Activated T-cell treated with anti-CD3 and anti-CD28 coated beads for 1 hour (primary cell): Measurements from ENCODE around the gene DYNC2H1.

Experiments
- DNase-seq: peaks from one replicate; pipeline ENCODE4 v3.0.0-alpha.2; 2020; ENCODE audit warnings: low read depth

DYNC2H1 gene

DNA sequence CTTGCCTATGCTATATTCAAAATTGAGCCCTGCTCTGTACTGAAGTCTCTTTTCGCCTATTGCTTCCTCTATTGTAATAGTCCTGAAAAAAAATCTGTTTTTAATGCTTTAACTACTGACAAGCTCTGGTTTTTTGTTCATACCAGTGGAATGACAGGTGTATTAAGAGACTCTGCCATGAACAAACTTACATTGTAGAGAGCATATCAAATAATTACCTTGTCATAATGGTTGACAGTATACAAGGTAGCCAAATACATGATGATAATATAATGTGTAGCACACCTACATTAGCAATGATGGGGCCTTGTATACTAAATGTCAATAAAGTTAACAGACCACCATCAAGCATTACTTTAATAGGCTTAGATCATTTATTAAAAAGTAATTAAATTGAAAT is 175.0 kb downstream of the DYNC2H1 start:
- DNase-seq: no peak

DNA sequence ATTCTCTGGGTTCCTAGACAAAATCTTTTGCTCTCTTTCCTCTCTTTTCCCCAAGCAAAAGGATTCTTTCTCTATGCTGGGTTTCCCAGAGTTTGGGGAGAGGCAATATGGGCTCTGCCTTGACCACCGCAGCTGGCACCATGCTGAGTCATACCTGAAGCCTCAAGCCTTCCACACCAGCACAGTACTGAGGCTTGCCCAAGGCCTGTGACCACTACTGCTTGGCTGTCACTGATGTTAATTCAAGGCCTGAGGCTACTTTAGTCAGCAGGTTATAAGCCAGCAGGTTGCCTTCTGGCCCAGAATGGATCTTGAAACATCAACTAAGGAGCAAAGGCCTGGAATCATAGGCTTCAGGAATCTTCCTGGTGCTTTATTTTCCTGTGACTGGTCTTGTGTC is 185.3 kb downstream of the DYNC2H1 start:
- no peak for DNase-seq

DNA sequence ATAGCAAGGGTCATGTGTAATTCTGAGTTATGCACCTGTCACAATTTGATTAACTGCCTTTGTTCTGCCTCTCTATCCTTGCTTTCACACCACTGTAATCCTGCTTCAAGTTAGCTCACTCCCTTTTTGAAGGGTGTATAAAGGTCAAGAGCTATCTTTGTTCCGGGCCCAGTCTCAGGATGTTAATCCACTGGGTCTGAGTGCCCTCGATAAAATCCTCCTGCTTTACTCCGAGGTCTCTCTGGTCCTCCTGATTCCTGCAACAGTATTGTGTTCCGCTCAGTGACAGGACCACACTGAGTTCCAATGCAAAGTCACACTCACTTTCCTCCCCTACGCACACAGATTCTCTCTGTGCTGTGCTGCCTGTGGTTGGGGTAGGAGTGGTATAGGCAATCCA is 186.5 kb downstream of the DYNC2H1 start:
- DNase-seq: no peak

DNA sequence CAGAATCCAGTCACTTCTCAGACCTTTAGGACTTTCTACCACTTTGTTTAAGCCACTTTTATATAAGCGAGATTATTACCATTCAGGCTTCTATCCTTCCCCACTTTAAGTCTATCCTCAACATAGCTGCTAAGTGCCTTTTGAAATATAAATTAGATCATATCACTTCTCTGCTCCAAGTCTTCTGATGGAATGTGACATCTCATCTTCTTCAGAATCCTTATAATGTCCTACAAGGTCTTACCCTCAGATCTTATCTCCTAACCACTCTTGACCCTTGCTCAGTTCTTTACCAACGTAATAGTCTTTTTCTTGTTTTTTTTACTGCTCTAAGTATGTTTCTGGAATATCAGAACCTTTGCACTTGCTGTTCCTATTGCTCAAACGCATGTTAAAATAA is 188.7 kb downstream of the DYNC2H1 start:
- DNase-seq: no peak

DNA sequence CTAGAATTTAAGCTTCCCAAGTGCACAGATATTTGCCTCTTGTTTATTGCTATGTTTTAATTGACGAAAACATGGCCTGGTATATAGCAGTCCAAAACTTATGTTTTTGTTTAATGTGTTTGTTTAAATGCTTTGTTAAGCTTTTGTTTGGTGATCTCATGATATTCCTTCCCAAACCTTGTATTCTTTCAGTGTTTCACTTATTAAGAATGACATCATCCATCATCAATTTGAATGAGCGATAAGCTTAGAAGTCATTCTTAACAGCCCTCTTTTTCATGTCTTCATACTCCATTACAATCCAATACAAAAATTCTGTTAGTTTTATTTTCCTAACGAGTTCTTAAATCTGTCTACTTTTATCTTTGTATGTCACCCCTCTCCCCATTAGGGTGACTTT is 206.0 kb downstream of the DYNC2H1 start:
- DNase-seq: no peak

DNA sequence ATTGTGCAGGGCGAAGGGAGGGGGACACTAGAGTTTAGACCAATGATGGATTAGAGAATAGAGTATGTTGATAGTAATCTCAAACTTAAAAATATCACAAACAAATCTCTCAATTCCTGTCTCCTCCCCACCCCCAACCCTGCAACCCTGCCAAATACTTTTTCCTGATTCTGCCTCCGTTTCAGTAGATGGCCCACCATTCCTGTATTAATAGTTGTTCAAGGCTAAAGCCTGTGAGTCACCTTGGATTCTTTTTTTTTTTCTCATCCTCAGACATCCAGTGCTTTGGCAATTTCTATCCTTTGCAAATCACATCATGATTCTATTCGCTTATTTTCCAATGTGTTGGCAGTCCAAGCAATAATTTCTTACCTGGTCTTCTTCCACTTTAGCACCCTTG is 207.9 kb downstream of the DYNC2H1 start:
- DNase-seq: no peak

DNA sequence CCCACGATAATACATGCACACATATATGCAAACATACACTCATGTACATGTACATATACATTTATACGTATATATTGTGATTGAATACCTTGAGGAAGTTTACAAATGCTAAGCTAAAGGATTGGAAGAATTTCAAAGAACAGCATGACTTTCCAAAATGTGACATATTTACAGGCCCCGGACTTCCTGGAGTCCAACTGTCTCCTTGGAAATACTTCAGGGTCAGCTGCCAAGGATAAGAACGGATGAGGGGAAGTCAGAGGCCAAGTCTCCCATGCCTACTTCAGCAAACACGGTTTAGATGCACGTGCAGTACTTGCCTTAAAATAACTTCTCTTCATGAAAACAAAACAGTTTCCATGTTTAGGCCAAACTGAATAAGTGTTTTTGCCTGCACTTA is 213.6 kb downstream of the DYNC2H1 start:
- DNase-seq: no peak

DNA sequence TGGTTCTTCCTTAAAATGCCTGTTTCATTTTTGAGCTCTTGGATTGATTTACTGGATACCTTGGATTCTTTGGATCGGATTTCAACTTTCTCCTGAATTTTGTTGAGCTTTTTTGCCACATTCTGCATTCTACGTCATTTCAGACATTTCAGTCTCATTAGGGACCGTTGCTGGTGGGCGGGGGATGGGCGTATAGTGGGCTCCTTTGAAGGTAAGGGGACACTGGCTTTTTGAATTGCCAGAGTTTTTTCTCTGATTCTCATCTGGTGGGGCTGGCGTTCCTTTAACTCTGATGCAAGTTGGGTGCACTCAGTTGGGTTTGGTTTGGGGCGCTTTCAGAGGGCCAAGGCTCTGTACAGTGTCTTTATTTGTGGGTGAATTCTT is 216.5 kb downstream of the DYNC2H1 start:
- DNase-seq: no peak

DNA sequence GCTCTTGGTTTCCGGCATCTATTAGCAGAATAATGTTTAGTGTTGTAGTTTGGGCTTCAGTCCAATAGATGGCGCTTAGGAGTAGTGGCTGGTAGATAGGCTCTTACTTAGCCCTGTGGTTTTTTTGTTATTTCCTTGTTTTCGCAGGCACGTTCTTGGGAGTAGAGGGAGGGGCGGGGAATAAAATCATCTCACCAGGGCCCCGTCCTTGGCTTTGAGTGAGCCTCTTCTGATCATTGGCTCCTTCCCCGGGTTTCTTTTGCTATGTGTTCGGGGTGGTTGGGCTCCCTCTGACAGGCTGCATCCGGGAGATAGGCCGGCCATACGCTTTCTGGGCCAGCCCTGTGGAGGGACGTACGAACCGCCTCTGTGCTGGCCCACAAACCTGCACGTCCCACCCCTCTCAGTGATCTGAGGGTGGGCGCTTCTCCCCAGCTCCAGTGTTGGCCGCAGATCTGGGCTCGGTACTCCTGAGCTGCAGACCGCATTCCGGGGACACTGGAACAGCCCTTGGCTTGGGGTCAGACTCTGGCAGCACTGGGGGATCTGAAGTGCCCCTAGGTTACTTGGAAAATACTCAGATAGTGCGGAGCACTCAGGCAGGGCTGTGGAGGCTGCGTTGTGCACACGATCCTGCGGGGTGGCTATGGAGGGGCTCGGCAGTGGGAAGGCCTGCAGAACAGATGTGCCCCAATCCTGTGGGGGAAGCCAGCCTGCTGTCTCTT is 217.0 kb downstream of the DYNC2H1 start:
- DNase-seq: no peak

DNA sequence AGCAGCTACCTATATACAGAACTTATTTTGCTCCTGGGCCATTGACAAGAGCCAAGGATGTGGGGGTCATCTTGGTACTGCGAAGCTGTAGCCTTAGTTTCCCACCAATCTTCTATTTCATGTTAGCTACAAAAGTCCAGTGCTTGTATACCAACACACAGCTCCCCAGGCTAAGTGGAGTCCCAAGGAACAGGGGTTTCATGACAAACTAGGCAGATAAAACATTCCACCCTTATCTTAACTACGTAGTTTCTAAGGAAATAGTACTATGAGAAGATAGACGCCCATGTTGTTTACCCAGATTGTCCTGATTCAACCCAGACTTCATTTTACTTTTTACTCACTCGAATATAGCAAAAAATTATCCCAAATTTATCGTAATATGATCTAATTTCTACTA is 218.5 kb downstream of the DYNC2H1 start:
- no peak for DNase-seq

DNA sequence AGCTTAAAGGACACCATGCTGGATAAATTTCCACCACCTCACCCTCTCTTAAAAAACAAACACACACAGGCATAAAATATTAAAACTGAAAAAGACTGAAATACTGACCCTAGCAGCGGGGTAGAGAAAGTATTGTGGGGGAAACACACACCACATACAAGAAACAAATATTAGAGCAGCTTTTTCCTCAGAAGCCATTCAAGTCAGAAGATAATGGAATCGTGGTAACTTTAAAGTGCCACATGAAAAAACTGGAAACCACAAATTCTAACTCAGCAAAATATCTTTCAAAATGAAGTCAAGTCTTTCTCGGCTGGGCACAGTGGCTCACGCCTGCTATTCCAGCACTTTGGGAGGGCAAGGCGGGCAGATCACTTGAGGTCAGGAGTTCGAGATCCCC is 223.2 kb downstream of the DYNC2H1 start:
- DNase-seq: no peak

DNA sequence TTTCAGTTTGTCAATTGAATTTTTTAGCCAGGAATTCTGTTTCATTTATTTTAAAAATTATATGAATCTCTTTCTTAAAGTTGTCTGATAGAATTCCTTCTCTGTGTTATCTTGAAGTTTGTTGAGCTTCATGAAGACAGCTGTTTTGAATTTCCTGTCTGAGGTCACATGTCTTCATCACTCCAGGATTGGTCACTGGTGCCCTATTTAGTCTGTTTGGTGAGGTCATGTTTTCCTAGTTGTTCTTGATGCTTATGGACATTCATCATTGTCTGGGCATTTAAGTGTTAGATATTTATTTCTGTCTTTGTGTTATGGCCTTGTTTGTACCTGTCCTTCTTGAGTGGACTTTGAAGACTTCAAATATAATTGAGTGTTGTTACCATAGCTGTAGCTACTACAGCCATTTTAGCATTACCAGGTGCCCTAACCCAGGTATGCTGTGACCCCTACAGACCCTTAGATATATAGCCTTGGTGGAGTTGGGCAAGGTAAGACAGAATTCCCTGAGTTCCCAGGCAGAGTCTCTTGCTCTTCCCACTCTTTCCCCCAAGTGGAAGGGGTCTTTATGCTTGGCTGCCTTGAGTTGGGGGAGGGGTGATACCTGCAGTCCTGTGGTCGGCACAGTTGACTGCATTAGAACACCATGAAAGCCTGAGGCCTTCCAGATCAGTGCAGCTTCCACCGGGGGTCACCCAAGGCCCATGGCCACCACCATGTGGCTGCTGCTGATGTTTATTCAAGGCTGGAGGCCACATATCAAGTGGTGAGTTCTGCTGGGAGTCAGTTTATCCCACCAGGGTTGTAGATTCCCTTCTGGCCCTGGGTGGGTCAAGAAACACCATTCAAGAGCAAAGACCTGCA is 229.6 kb downstream of the DYNC2H1 start:
- DNase-seq: no peak

DNA sequence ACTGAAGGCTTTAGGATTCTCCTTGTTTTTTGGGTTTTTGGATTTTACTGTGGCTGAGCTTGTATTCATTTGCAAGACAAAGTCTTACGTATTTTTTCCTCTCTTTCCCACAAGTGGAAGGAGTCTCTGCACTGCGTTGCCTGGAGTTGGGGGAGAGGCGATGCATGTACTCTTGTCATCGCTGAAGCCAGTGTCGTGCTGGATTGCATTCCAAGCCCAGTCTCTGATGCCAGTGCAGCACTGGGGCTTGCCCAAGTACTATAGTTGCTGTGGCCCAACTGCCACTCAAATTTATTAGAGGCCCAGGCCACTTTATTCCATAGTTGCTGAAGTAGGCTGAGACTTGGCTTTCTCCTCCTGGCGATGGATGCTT is 230.2 kb downstream of the DYNC2H1 start:
- no peak for DNase-seq

DNA sequence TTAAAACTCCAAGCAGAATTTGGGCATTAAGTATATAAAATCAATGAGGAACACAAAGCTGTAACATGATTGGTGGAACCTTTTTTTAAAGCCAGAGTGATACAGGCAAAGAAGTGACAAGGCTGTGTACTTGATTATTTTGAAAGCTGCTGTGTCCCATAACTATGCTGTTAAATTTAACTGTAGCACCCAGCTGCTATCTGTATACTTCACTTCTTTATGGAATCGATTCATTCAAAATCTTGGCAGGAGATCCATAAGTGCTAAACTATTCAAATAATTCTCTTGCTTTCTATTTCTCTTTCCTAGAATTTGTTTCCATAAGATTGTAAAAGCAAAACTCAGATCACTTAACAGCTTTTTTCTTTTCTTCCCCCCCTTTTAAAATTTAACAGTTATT is 231.7 kb downstream of the DYNC2H1 start:
- no peak for DNase-seq

DNA sequence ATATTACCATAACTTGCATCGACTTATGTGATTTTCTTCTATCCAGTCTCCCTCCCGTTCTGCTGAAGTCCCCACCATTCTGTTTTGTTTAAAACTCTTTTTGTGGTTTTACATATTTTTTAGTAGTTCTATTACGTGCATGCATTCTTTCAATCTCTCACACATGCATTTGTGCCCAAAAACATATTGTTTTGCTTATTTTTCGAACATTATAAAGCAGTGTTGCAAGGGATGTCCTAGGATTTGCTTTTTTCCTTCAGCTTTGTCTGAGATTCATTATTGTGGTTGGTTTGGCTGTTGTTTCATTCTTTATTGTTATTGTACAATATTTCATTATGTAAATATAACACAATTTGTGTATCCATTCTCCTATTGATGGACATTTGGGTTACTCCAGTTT is 235.7 kb downstream of the DYNC2H1 start:
- DNase-seq: no peak

DNA sequence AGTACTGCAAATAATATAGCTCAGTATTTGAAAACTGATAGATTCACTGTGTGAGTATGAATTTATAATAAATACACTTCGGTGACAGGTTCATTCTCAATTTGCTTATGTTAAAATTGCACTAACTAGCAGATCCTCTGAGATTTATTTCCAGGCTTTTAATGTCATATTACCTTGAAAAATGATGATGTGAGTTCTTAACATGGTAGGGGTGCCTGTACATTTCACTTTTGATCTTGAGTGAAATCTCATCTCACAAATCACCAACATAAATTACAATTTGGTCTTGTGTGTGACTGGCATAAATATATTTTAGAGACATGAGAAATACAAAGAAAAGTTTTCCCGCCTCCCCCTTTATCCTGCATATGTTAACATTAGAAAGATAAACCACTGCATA is 240.4 kb downstream of the DYNC2H1 start:
- DNase-seq: no peak

DNA sequence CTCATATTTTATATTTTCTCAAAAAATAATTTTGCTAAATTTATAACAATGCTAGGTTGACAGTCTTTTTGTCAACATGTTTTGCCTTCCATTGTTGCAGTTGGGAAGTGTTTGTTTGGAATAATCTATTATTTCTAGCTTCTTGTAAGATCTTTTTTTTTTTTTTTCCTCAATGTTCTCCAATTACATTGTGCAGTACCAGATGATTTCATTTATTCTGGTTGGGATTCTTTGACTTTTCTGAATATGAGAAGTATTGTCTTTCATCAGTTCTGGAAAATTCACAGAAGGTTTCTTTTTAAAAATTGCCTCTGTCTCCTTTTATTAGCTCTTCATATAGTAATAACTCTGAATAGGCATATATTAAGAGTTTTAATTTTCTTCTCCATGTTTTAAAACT is 245.4 kb downstream of the DYNC2H1 start:
- DNase-seq: no peak

DNA sequence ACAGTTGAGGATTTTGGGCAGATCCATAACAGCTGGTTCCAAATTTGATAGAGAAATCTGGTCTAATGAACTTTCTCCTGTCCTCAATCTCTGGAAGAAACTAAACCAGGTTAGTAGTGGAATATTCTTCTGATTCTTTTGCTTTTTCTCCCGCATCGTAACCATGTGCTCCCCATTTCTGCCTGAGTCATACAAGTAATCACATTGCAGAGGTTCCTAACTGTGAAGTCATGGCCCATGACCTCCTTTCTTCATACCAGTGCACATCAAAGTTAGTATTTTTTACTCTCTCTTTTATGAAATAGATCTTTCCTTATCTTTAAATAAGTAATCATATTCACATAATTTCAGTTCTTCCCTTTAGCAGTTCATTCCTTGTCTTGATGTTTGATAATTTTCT is 249.0 kb downstream of the DYNC2H1 start:
- DNase-seq: no peak

DNA sequence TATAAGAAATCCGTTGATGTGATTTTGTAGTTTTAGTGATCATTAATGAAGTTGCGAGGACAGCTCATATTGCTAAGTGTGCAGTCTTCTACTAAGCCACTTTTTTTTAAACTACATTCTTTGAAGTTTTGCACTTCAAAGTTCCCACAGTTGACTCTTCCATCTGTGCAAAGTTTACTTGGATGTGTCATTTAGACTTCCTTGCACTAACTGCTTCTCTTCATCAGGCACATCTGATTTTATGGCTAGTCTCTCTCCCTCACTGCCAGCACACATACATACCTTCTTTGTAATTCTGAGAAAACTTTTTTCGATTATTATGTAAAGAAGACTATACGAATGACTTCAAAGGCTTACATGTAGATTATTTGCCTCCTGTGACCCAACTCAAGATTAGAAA is 250.0 kb downstream of the DYNC2H1 start:
- DNase-seq: no peak

DNA sequence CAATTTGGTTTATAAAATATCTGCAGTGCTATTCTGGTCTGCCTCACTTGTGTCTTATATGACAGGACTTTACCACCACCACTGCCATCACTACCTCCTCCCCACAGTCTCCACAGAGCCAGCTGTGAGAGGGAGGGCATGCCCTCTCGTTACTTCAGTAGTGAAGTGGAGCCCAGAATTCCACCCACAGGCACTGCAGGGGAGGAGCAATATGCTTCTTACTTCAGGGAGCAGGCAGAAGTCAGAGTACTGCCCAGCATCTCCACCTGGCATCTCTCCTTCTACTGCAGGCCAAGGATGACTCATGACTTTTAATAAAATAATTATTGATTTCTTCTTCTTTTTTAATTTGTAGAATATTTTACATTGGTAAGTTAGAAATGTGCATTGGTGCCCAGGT is 255.5 kb downstream of the DYNC2H1 start:
- DNase-seq: no peak

DNA sequence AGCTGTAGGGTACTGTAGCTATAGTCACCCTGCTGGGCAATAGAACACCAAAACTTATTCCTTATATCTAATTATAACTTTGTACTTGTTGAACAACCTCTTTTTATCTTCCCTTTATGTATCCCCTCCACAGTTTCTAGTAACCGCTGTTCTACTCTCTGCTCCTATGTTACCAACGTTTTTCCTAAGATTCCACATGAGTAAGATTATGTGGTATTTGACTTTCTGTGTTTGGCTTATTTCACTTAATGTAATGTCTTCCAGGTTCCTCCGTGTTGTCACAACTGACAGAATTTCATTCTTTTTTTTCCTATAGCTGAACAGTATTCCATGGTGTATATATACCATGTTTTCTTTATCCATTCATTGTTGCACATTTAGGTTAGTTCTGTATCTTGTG is 258.4 kb downstream of the DYNC2H1 start:
- DNase-seq: no peak

DNA sequence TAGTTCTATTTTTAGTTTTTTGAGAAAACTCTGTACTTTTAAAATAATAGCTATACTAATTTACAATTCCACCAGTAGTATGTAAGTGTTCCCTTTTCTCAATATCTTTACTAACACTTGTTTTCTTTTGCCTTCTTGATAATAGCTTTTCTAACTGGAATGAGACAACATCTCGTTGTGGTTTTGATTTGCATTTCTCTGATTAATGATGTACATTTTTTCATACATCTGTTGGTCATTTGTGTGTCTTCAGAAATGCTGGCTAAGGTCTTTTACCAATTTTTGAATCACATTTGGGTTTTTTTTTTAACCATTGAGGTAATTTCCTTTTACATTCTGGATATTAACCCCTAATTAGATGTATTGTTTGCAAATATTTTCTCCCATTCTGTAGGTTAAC is 258.9 kb downstream of the DYNC2H1 start:
- no peak for DNase-seq

DNA sequence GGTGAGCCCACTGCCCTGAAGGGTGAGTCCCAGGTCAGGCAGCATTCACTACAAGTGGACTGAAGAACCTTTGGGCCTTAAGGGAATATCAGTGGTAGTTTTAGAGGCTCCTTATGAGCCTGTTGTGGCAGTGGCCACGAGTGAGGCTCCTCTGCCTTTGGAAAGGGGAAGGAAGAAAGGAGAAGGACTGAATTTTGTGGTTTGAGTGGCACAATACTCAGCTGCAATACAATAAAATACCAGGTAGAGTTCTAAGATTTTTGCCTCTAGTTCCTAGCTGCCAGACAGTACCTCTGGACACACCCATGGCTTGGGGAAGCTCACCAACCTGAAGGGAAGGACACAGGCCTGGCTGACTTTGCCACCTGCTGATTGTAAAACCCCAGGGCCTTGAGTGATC is 260.9 kb downstream of the DYNC2H1 start:
- no peak for DNase-seq

DNA sequence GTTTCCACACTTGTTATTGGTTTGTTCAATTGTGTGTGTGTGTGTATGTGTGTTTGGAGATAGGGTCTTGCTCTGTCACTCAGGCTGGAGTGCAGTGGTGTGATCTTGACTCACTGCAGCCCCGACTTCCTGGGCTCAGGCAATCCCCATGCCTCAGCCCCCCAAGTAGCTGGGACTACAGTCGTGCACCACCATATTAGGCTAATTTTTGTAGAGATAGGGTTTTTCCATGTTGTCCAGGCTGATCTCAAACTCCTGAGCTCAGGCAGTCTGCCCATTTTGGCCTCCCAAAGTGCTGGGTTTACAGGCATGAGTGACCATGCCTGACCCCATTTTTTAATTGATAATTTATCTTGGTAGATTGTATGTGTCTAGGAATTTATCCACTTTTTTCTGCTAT is 263.7 kb downstream of the DYNC2H1 start:
- DNase-seq: no peak
